Dermis blood vessel endothelial cell (primary cell): Measurements from ENCODE around the gene ELF5. TPM values are rescaled to one million over a fixed set of nuclear protein-coding genes. Genes with fewer than 3 reads are reported as not detected.

Source experiments
- DNase-seq: peaks from one replicate; pipeline ENCODE4 v3.0.0; 2010
- total RNA-seq: library from RNA; depleted of rRNA; stranded (reverse); fragments of >200 nt; gene quantifications from 2 replicates; pipeline ENCODE4 v1.2.3, GENCODE V29; 2014

Gene ELF5
- total RNA-seq, 1 donor from 2014 or later, result not detected

DNA sequence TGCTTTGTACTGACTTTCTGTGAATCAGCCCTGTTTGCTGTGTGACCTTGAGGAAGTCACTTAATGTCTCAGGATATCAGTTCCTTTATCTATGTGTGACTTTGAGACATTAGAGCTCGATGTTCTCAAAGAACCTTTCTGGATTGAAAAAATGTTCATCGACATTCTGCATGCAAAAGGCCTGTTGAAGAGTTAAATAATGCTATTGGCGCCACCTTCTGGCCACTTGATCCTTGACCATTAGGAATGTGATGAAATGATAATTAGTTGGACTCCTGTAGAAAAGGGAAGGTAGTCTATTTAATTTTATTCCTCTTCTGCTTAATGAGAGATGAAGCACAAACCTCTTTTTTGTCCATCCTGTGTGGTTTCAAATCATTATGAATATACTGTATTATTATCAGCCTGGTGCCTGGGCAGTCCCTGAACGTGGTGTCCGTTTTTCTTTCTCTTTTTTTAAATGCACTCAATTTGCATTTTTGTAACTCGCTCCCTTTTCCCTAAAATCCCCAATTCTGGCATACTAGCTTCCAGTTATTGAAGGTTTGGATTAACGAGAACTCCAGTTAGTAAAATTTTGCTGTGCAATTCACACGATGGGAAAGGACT is 20.7 kb downstream of the ELF5 start:
- DNase-seq, result peak; percentile 80

DNA sequence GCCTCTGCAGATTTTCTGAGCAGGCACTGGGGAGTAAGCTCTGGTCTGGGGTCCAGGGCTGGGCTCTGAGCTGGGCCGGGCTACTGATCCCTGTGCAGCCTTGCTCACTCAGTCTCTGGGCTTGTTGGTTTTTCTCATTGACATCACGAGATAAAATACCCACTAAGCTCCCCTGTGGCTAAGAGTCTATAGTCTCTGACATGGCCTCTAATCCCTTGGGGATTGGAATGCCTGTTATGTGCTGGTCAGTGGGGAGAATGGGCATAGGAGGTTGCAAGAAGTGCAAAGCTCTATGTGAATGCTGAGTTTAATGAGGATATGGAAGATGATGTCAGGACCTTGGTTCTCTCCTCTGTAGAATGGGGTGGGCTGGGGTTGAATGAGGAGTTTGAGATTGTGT is 23.3 kb downstream of the ELF5 start:
- no peak for DNase-seq

GRCh38 chr11:34488855-34489557 is 24.6 kb downstream of the ELF5 start:
- no peak for DNase-seq

GRCh38 chr11:34487430-34487829 is 26.2 kb downstream of the ELF5 start:
- DNase-seq, result no peak

GRCh38 chr11:34483106-34483874 is 30.3 kb downstream of the ELF5 start:
- DNase-seq, result no peak

DNA sequence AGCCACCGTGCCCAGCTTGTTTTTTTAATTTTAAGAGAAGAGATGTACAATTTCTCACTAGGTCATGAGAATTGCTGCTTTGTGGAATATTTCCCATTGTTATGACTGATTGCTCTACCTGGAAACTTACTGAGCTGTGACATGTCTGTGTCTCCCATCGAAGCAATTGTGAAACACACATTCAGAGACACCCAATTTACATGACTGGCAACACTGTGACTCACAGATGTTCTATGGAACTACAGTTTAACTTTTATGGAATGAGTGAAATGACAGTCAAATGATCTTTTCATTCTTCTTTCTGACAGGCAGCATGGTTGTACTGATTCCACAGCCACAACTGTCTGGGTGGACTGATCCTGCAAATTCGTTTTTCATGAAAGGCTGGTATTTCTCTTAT is 32.3 kb downstream of the ELF5 start:
- DNase-seq, result no peak

GRCh38 chr11:34480314-34480713 is 33.3 kb downstream of the ELF5 start:
- DNase-seq, result no peak

DNA sequence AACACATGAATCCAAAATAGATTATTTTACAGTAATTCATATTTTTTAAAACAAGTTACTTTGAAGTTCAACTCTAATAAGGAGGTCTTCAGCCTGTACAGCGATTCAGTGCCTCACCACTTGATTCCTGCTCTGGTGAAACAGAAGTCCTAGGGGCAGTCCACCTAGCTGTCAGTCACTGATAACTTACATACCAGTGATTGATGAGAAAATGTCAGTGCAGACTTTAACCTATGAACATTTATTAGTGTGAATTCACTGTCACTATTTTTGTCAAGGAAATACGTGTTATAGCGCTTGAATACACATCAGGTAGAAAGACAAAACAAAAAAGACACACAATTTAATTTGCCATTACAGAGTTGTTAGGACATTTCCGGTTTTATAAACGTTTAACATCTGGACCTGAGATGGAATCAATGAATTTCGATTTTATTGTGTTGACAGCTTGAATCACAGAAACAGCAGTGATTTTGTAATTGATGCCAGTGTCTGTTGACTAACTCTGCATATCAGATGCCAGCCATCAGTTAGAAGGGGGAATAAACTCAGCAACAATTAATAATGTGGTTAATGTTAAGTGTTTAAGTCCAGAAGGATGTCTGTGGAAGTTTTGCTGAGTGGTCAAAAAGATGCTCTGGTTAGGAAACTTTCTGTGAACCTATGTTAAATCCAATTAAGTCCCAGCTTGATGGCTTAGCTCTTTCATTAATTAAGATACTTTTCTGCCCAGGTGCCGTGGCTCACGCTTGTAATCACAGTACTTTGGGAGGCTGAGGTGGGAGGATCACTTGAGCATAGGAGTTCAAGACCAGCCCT is 34.5 kb downstream of the ELF5 start:
- no peak for DNase-seq

DNA sequence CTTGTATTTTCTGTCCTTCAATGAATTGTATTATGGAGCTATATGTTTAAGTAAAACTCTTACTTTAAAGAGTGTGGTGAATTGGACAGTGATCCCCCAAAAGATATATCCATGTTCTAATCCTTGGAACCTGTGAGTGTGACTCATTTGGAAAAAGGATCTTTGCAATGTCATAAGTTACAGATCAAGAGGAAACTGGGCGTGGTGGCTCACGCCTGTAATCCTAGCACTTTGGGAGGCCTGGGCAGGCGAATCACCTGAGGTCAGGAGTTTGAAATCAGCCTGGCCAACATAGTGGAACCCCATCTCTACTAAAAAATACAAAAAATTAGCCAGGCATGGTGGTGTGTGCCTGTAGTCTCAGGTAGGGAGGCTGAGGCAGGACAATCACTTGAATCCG is 36.7 kb downstream of the ELF5 start:
- no peak for DNase-seq

DNA sequence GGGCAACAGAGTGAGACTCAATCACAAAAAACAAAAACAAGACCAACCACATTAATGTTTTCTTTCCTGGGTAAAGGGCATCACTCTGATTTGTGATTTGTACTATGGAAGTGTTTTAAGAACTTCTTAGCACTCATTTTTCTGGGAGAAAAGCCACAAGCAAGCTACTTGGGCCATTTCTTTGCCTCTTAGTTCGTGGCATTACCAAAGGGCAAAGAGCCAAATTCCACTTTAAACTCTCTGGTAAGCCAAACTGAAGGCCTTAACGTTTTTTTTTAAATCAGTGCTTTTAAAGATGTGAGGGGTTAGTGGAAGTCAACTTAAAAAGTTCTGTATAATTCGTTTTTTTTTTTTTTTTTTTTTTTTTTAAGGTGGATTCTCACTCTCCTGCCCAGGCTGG is 37.9 kb downstream of the ELF5 start:
- no peak for DNase-seq

DNA sequence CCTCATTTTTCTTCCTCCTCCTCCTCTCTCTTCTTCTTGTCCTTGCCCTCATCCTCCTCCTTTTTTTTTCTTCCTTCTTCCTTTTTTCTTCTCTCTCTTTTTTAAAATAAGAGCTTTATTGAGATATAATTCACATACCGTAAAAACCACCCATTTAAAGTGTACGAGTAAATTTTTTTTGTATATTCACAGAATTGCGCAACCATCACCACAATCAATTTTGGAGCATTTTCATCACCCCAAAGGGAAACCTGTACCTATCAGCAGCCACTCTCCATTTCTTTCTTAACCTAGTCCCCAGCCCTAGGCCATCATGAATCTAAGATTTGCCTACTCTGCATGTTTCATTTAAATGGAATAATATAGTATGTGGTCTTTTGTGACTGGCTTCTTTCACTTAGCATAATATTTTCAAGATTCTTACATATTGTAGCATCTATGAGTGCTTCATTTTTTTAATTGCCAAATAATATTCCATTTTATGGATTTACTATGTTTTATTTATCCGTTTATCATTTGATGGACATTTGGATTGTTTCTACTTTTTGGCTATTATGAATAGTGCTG is 39.9 kb downstream of the ELF5 start:
- no peak for DNase-seq

GRCh38 chr11:34468209-34468841 is 45.3 kb downstream of the ELF5 start:
- peak; percentile 34 for DNase-seq

DNA sequence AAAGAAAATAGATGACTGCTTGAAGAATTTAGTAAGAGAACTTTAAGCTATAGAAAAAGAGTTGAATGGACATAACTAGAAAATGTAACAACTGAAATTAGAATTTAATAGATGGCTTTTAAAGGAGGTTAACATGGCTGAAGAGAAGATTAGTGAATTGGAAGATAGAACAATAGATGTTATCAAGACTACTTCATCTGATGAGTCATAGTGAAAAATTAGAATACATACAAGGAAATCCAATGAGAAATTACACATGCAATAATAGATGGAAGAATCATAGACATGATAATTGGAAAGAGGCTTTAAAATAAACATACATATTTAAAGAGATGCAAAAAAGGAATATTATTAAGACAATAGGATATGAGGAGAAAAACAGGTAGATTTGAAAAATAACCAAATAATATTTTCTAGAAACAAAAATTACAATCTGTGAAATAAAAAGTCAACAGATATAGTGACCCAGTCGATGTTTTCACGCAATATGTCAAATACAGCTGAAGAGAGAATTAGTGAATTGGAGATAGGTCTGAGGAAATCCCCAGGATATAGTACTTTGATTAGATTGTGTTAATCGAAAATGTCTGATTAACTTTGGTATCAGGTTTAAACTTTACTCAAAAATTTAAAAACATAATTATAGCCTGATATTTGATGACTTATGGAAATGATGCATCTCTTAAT is 46.6 kb downstream of the ELF5 start:
- no peak for DNase-seq

DNA sequence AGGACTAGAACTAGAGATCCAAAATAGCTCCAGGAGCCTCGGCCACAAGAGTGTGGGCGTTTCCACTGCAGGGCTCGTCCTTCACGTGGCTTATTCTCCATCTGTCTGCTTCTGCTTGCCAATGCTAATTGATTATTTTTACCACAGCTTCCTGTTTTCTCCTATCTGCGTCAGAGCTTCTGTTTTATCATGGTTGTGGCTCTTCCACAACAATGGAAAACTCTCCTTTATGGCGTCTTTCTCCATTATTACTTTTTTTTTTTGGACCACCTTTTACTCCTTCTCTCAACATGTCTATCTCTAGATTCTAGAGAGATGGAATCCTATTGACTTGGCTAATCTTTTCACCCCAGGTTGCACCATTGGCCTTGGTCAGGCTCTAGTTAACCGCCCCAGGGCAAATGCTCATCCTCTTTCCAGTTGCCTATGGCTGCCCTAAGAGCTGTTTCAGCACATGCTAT is 49.0 kb downstream of the ELF5 start:
- DNase-seq, result no peak

DNA sequence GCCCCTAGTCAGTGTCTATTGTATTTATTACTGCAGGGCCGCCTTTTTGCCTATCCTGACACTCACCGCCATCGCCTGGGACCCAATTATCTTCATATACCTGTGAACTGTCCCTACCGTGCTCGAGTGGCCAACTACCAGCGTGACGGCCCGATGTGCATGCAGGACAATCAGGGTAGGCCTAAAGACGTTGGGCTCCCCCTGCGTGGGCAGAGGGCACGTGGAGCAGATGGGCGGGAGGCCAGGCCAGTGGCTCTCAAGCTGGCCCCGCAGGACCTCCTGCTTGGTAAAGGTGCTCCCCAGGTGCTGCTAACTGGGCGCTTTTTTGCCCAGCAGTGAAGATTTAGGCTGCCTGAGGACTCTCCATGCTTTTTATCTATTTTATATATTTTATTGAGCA is 52.4 kb downstream of the ELF5 start:
- no peak for DNase-seq

- DNase-seq, result no peak
These were observed 53.3 kb downstream of the ELF5 start for GRCh38 chr11:34460278-34460677.

GRCh38 chr11:34459507-34460162 is 54.0 kb downstream of the ELF5 start:
- no peak for DNase-seq

- no peak for DNase-seq
These were observed 55.1 kb downstream of the ELF5 start for GRCh38 chr11:34458525-34458924.

DNA sequence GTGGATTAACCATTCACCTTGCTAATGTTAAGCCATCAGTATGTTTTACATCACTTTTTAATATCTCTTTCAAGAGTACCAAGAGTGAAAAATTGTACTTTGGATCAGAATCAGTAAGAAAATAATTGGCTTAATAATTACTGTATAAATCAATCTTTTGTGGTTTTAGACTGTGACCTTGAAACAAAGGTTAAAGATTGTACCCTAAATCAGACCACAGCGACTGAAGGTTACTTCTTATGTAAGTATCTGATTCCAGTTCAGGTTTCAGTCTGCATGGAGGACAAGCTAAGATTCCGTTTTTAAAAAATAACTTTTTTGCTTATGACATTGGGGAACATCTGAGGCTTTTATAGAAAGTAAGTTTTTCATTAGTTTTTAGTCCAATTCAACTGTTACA is 56.0 kb downstream of the ELF5 start:
- DNase-seq, result no peak

DNA sequence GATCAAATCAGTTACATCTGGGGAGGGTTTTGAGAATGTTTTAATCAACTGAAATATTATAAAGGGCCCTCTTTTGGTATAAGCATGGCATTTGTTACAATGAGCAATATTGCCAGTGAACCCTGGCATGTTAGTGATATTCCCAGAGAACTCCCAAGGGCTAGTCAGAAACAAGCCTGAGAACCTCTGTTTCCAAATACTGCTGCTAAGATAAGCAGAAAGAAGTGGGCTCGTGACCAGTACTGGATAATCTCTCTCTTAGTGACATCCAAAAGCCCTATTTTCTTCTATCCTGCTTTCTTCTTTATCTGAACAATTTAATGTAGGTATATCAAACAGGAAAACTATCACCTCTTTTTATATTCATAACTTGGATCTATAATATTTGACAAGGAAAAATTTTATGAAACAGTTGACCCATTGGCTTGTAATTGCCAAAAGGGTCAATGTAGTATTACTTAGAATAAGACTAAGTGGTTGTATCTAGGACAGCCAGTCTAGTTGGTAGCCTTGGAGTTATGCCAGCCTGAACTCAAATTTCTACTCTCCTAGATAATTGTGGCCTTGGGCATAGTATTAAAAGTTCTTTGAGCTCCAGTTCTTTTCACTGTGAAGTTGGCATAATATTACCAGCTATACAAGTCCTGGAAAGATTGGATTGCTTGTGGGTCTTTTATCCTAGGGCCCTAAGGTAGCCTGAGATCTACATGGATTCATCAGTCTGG is 59.1 kb downstream of the ELF5 start:
- no peak for DNase-seq
